HG03066 (cell line): ENCODE results near the gene FRMD8.

Experiments
- ATAC-seq: cut with Tn5 transposase; IDR thresholded peaks from one replicate; pipeline ENCODE4 v1.9.1; 2021; ENCODE audit warnings: low read depth; ENCODE audit not compliant: unreplicated experiment

The FRMD8 gene

DNA sequence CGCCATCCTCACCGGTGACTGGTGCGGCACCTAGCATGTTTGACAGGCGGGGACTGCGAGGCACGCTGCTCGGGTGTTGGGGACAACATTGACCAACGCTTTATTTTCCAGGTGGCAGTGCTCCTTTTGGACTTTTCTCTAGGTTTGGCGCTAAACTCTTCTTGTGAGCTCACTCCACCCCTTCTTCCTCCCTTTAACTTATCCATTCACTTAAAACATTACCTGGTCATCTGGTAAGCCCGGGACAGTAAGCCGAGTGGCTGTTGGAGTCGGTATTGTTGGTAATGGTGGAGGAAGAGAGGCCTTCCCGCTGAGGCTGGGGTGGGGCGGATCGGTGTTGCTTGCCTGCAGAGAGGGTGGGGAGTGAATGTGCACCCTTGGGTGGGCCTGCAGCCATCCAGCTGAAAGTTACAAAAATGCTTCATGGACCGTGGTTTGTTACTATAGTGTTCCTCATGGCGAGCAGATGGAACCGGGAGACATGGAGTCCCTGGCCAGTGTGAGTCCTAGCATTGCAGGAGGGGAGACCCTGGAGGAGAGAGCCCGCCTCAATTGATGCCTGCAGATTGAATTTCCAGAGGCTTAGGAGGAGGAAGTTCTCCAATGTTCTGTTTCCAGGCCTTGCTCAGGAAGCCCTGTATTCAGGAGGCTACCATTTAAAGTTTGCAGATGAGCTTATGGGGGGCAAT is 37.2 kb downstream of the FRMD8 start:
- no peak for ATAC-seq

DNA sequence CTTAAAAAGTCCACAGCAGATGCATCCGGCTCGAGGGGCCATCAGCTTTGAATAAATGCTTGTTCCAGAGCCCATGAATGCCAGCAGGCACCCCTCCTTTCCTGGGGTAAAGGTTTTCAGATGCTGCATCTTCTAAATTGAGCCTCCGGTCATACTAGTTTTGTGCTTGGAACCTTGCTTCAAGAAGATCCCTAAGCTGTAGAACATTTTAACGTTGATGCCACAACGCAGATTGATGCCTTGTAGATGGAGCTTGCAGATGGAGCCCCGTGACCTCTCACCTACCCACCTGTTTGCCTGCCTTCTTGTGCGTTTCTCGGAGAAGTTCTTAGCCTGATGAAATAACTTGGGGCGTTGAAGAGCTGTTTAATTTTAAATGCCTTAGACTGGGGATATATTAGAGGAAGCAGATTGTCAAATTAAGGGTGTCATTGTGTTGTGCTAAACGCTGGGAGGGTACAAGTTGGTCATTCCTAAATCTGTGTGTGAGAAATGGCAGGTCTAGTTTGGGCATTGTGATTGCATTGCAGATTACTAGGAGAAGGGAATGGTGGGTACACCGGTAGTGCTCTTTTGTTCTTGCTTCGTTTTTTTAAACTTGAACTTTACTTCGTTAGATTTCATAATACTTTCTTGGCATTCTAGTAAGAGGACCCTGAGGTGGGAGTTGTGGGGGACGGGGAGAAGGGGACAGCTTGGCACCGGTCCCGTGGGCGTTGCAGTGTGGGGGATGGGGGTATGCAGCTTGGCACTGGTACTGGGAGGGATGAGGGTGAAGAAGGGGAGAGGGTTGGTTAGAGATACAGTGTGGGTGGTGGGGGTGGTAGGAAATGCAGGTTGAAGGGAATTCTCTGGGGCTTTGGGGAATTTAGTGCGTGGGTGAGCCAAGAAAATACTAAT is 38.0 kb downstream of the FRMD8 start:
- ATAC-seq: no peak

DNA sequence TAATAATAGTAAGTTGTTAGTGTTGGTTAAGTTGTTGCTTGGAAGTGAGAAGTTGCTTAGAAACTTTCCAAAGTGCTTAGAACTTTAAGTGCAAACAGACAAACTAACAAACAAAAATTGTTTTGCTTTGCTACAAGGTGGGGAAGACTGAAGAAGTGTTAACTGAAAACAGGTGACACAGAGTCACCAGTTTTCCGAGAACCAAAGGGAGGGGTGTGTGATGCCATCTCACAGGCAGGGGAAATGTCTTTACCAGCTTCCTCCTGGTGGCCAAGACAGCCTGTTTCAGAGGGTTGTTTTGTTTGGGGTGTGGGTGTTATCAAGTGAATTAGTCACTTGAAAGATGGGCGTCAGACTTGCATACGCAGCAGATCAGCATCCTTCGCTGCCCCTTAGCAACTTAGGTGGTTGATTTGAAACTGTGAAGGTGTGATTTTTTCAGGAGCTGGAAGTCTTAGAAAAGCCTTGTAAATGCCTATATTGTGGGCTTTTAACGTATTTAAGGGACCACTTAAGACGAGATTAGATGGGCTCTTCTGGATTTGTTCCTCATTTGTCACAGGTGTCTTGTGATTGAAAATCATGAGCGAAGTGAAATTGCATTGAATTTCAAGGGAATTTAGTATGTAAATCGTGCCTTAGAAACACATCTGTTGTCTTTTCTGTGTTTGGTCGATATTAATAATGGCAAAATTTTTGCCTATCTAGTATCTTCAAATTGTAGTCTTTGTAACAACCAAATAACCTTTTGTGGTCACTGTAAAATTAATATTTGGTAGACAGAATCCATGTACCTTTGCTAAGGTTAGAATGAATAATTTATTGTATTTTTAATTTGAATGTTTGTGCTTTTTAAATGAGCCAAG is 38.9 kb downstream of the FRMD8 start:
- ATAC-seq: no peak

DNA sequence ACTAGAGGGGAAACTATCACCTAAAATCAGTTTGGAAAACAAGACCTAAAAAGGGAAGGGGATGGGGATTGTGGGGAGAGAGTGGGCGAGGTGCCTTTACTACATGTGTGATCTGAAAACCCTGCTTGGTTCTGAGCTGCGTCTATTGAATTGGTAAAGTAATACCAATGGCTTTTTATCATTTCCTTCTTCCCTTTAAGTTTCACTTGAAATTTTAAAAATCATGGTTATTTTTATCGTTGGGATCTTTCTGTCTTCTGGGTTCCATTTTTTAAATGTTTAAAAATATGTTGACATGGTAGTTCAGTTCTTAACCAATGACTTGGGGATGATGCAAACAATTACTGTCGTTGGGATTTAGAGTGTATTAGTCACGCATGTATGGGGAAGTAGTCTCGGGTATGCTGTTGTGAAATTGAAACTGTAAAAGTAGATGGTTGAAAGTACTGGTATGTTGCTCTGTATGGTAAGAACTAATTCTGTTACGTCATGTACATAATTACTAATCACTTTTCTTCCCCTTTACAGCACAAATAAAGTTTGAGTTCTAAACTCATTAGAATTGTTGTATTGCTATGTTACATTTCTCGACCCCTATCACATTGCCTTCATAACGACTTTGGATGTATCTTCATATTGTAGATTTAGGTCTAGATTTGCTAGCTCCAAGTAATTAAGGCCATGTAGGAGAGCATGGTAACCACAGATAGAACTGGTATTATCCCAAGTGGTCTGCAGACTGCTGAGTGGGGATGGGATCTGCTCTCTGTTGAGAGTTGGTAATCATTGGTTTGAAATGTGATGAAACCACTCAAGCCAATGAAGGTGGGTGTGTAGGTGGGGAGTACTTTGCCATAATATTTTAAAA is 39.8 kb downstream of the FRMD8 start:
- ATAC-seq: no peak

- ATAC-seq: no peak
Measured at GRCh38 chr11:65426839-65427690, 40.6 kb downstream of the FRMD8 start.

- no peak for ATAC-seq
Measured at GRCh38 chr11:65427691-65428577, 41.5 kb downstream of the FRMD8 start.

- no peak for ATAC-seq
Measured at GRCh38 chr11:65428578-65429067, 42.2 kb downstream of the FRMD8 start.

DNA sequence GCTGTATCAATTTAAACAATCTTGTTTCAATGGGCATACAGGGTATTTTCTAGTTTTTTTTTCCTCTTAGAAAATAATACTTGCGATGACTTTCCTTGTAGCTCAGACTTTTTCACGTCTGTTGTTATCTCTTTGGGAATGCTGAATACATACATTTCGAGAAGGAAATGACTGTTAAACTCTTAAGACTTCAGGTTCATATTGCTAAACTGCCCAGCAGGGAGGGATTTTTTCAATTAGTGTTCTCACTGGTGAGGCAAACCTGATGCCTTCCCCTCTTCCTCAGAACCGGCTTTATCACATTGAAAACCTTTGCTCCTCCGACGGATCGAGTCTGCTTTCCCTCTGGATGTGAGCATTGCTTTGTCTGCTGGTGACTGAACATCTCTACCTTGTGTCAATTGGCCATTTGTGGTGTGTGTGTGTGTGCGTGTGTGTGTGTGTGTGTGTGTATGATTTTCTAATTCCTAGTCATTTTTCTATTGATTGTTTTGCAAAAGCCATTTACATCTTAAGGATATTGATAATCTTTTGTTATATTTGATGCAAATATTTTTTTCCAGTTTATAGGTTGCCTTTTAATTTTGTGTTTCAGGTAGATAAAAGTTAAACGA is 42.7 kb downstream of the FRMD8 start:
- ATAC-seq: no peak

DNA sequence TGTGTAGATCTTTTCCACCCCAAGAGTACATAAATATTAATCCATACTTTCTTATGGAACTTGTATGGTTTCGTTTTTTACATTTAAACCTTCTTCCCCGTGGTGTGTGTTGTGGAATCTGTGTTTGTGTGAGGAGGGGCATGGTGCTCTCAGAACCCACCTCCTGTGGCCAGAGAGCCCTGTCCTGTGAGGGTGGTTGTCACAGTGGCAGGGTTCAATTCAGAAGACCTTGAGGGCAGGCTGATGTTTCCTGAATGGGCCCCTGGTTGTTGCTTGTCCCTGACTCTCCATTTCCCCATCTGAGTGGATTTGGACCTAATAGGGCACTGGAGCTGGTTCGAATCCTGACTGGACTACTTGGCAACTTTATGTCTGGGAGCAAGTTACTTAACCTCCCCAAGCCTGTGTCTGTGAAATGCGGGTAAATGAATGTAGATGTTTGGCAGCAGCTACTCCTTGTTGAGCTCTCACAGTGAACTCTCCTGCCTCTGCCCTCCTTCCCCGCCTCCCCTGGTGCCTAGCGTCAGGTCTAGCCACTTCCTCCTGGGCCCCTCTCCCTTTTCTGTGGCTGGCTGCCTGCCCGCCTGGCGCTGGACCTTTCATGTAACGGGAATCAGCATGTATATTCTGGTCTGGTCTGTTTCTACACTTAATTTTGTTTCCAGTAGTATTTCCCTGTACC is 43.4 kb downstream of the FRMD8 start:
- ATAC-seq: no peak

GRCh38 chr11:65430406-65431217 is 44.2 kb downstream of the FRMD8 start:
- no peak for ATAC-seq

GRCh38 chr11:65431451-65432099 is 45.1 kb downstream of the FRMD8 start:
- no peak for ATAC-seq

GRCh38 chr11:65432100-65432650 is 45.7 kb downstream of the FRMD8 start:
- no peak for ATAC-seq

DNA sequence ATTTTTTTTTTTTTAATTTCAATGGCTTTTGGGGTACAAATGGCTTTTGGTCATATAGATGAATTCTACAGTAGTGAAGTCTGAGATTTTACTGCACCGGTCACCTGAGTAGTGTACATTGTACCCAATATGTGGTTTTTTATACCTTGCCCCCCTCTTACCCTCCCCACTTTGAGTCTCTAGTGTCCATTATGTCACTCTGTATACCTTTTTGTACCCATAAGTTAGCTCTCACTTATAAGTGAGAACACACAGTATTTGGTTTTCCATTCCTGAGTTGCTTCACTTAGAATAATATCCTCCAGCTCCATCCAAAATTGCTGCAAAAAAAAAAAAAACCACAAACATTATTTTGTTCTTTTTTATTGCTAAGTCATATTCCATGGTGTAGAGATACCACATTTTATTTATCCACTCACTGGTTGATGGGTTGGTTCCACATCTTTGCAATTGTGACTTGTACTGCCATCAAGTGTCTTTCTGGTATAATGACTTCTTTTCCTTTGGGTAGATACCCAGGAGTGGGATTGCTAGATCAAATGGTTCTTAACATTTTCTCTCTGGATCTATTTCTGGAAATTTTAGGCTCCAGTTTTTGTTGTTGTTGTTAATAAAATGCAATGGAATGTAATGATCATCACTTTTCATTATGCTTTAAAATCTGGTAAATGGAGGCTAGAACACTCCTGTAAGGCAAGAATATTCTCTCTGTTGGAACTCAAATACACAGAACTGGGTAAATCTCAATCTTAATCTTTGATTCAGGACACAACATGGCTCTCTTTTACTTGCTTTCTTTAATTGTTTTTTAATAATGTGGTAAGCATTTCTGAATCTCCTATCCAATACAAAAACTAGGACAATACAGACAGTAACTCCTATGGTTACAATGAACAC is 46.5 kb downstream of the FRMD8 start:
- no peak for ATAC-seq

DNA sequence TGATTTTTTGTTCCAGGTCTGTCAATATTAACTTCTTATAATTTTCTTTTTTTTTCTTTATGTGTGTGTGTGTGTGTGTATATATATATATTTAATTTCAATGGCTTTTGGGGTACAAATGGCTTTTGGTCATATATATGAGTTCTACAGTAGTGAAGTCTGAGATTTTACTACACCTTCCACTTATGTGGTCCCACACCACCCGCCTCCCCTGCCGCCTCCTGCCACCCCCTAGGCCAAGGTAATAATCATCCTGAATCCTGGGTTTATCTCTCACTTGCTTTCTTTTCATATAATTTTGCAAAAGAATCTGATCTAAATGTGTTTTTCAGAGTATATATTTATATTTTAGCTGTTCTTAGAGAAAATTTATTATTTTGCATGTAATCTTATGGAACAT is 47.2 kb downstream of the FRMD8 start:
- no peak for ATAC-seq
